Mesenchymal stem cell (in vitro differentiated cells and primary cell): ENCODE measurements around the gene SNCB.

Experiments used
- DNase-seq: peaks from one replicate; pipeline ENCODE4 v3.0.0-alpha.2; 2013
- H2AFZ ChIP-seq: one replicate; pipeline ENCODE4 v1.6.1; 2013; ENCODE audit warnings: low read depth, mild to moderate bottlenecking, control low read depth, inconsistent platforms, low read length, moderate library complexity
- H2AK5ac ChIP-seq: 2 replicates; pipeline ENCODE4 v1.6.1; 2013; ENCODE audit warnings: low read length, moderate library complexity, mild to moderate bottlenecking, inconsistent platforms; ENCODE audit not compliant: severe bottlenecking
- H2BK120ac ChIP-seq: one replicate; pipeline ENCODE4 v1.6.1; 2013; ENCODE audit warnings: low read depth, mild to moderate bottlenecking, inconsistent platforms, low read length, moderate library complexity
- H2BK12ac ChIP-seq, 2 experiments: one replicate each; pipeline ENCODE4 v1.6.1; 2013; ENCODE audit warnings: inconsistent platforms in 2 of 2, low read length in 2 of 2, mild to moderate bottlenecking in 2 of 2, moderate library complexity in 2 of 2, control low read depth in 1 of 2
- H2BK15ac ChIP-seq: one replicate; pipeline ENCODE4 v1.6.1; 2013; ENCODE audit warnings: mild to moderate bottlenecking, low read depth, inconsistent platforms; ENCODE audit not compliant: poor library complexity, severe bottlenecking
- H2BK5ac ChIP-seq: 2 replicates; pipeline ENCODE4 v1.6.1; 2013; ENCODE audit warnings: low read depth, mild to moderate bottlenecking, low read length, control low read depth, inconsistent platforms; ENCODE audit not compliant: poor library complexity, severe bottlenecking
- H3K14ac ChIP-seq, 2 experiments: one replicate each; pipeline ENCODE4 v1.6.1; 2013; ENCODE audit warnings: inconsistent platforms in 2 of 2, low read length in 2 of 2, control low read depth in 1 of 2, mild to moderate bottlenecking in 1 of 2, moderate library complexity in 1 of 2
- H3K18ac ChIP-seq, 2 experiments: one replicate each; pipeline ENCODE4 v1.6.1; 2013; ENCODE audit warnings: inconsistent platforms in 2 of 2, low read length in 2 of 2, control low read depth in 1 of 2, low read depth in 1 of 2, mild to moderate bottlenecking in 1 of 2
- H3K23ac ChIP-seq, 2 experiments: one replicate each; pipeline ENCODE4 v1.6.1; 2013; ENCODE audit warnings: inconsistent platforms in 2 of 2, low read length in 2 of 2, mild to moderate bottlenecking in 2 of 2, moderate library complexity in 2 of 2, control low read depth in 1 of 2
- H3K27ac ChIP-seq: 2 replicates; pipeline ENCODE4 v1.5.1; 2013; ENCODE audit warnings: mild to moderate bottlenecking, moderate library complexity, low read length, control low read depth, inconsistent platforms; ENCODE audit not compliant: poor library complexity, severe bottlenecking
- H3K27me3 ChIP-seq, 2 experiments: 2 replicates each; pipeline versions ENCODE4 v1.6.1 to v1.7.0; 2013; ENCODE audit warnings: low read length in 2 of 2, mild to moderate bottlenecking in 2 of 2, moderate library complexity in 2 of 2, control low read depth in 1 of 2, inconsistent platforms in 1 of 2; ENCODE audit not compliant: control insufficient read depth in 1 of 2, insufficient read depth in 1 of 2
- H3K36me3 ChIP-seq, 2 experiments: 2 replicates each; pipeline versions ENCODE4 v1.6.1 to v1.7.0; 2013; ENCODE audit warnings: low read length in 2 of 2, control low read depth in 1 of 2, inconsistent platforms in 1 of 2, low read depth in 1 of 2, mild to moderate bottlenecking in 1 of 2; ENCODE audit not compliant: insufficient read depth in 2 of 2, control insufficient read depth in 1 of 2
- H3K4ac ChIP-seq, 2 experiments: one replicate each; pipeline ENCODE4 v1.6.1; 2013; ENCODE audit warnings: inconsistent platforms in 2 of 2, low read length in 2 of 2, mild to moderate bottlenecking in 2 of 2, moderate library complexity in 2 of 2, control low read depth in 1 of 2, low read depth in 1 of 2
- H3K4me1 ChIP-seq: 2 replicates; pipeline ENCODE4 v1.6.1; 2013; ENCODE audit warnings: low read depth, low read length, control low read depth; ENCODE audit not compliant: control insufficient read depth, insufficient read depth
- H3K4me2 ChIP-seq: 2 replicates; pipeline ENCODE4 v1.6.1; 2013; ENCODE audit warnings: low read length, mild to moderate bottlenecking, inconsistent platforms; ENCODE audit not compliant: poor library complexity, severe bottlenecking
- H3K4me3 ChIP-seq, 2 experiments: 2 replicates each; pipeline versions ENCODE4 v1.5.1 to v1.7.0; 2013; ENCODE audit warnings: low read length in 2 of 2, mild to moderate bottlenecking in 2 of 2, control low read depth in 1 of 2, low read depth in 1 of 2; ENCODE audit not compliant: insufficient read depth in 1 of 2
- H3K79me1 ChIP-seq: replicated peaks from 2 replicates; pipeline ENCODE4 v1.6.1; 2013; ENCODE audit warnings: mild to moderate bottlenecking, control low read depth, low read length, inconsistent platforms; ENCODE audit not compliant: poor library complexity, severe bottlenecking
- H3K9ac ChIP-seq: 2 replicates; pipeline ENCODE4 v1.7.0; 2013; ENCODE audit warnings: mild to moderate bottlenecking, low read length, moderate library complexity
- H3K9me3 ChIP-seq: 2 replicates; pipeline ENCODE4 v1.7.0; 2013; ENCODE audit warnings: mild to moderate bottlenecking, low read length; ENCODE audit not compliant: control insufficient read depth
- H4K8ac ChIP-seq: one replicate; pipeline ENCODE4 v1.6.1; 2013; ENCODE audit warnings: inconsistent platforms, mild to moderate bottlenecking, low read length, moderate library complexity
- H4K91ac ChIP-seq: one replicate; pipeline ENCODE4 v1.6.1; 2013; ENCODE audit warnings: mild to moderate bottlenecking, low read length, inconsistent platforms
- WGBS: methylation state at CpG from one replicate; pipeline ENCODE4 v1.1.7; 2013; ENCODE audit warnings: mixed read lengths; 5-methylcytosine and 5-hydroxymethylcytosine counted together

The SNCB gene

GRCh38 chr5:176677209-176677939 is 47.0 kb upstream of the SNCB start:
- Histone ChIP-seq H3K4me1 (peaks cover 21% of the 10 kb centered on the region), H3K9me3 (no peaks in the 10 kb centered on the region), H4K91ac (no peak overlapping the region), H3K27ac (no peak overlapping the region), H2BK12ac (no peak overlapping the region), H2BK5ac (no peak overlapping the region), H3K4me2 (no peak overlapping the region), H3K14ac (no peak overlapping the region), H3K9ac (no peak overlapping the region), H3K4me3 (no peak overlapping the region), H4K8ac (no peak overlapping the region), H3K79me1 (no peaks in the 10 kb centered on the region), H3K4ac (no peak overlapping the region), H2BK15ac (no peak overlapping the region), H3K18ac (no peak overlapping the region), H2AK5ac (no peak overlapping the region), H3K23ac (no peak overlapping the region), H3K27me3 (peaks cover 35 to 64% of the 10 kb centered on the region in 2 experiments), H2AFZ (no peak overlapping the region), H3K36me3 (no peaks in the 10 kb centered on the region), H2BK120ac (no peak overlapping the region)
- WGBS, result 92% methylated on average over 11 of the region's 12 CpGs
- DNase-seq, result no peak

DNA sequence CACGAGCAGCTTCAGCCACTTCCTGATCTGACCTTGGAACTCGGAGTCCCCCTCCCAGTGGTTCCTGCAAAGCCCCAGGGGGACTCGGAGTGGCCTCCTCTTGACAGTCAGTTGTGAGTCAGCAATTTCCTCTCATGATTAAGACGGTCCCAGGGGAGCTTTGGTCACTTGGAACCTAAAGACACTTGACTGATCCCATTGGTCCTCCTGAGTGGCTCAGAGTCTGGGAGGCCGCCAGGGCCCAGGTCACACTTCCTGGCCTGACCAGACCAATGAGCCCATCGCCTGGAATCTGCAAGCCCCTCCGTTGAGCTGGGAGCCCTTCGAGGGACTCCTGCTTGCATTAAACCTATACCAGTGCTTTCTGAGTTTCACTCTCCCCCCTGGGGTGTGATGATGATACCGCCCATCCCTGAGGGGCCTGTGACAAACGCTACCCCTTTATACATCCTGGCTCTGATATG is 46.1 kb upstream of the SNCB start:
- Histone ChIP-seq H3K23ac (no peak overlapping the region), H3K4me1 (peaks cover 21% of the 10 kb centered on the region)

GRCh38 chr5:176675676-176676360 is 45.5 kb upstream of the SNCB start:
- Histone ChIP-seq H3K27me3 (peaks cover 30 to 65% of the 10 kb centered on the region in 2 experiments), H2AK5ac (no peak overlapping the region), H3K27ac (no peak overlapping the region), H3K4me1 (peaks cover 21% of the 10 kb centered on the region), H3K79me1 (no peaks in the 10 kb centered on the region), H2BK120ac (no peak overlapping the region), H4K91ac (no peak overlapping the region), H2BK15ac (no peak overlapping the region), H3K9me3 (no peaks in the 10 kb centered on the region), H2AFZ (no peak overlapping the region), H2BK5ac (no peak overlapping the region), H3K23ac (no peak overlapping the region), H3K18ac (no peak overlapping the region), H3K4ac (no peak overlapping the region), H4K8ac (no peak overlapping the region), H3K9ac (no peak overlapping the region), H3K4me3 (no peak overlapping the region), H2BK12ac (no peak overlapping the region), H3K14ac (no peak overlapping the region), H3K36me3 (no peaks in the 10 kb centered on the region), H3K4me2 (no peak overlapping the region)
- DNase-seq, result peak; percentile 27
- 74% methylated on average over 17 of the region's 19 CpGs for WGBS

More for the DNA sequence above, 46.1 kb upstream of the SNCB start:
- no peak overlapping the region for H2AK5ac ChIP-seq
- H3K9me3 ChIP-seq, result no peaks in the 10 kb centered on the region
- no peaks in the 10 kb centered on the region for H3K36me3 ChIP-seq
- no peak overlapping the region for H3K27ac ChIP-seq
- H3K18ac ChIP-seq, result no peak overlapping the region
- H4K8ac ChIP-seq, result no peak overlapping the region
- no peak overlapping the region for H3K14ac ChIP-seq
- H3K27me3 ChIP-seq, result peaks cover 33 to 64% of the 10 kb centered on the region in 2 experiments
- WGBS, result 14% methylated on average over 10 of the region's 10 CpGs
- H4K91ac ChIP-seq, result no peak overlapping the region
- no peak overlapping the region for H2BK12ac ChIP-seq
- no peak overlapping the region for H2BK15ac ChIP-seq
- H3K79me1 ChIP-seq, result no peaks in the 10 kb centered on the region
- no peak overlapping the region for H3K9ac ChIP-seq
- no peak overlapping the region for H3K4me3 ChIP-seq
- H3K4me2 ChIP-seq, result no peak overlapping the region
- H2AFZ ChIP-seq, result no peak overlapping the region
- peak overlapping the region in 1 of 2 experiments; percentile 5 for H3K4ac ChIP-seq
- no peak overlapping the region for H2BK5ac ChIP-seq
- DNase-seq, result peak; percentile 71
- H2BK120ac ChIP-seq, result no peak overlapping the region

GRCh38 chr5:176674799-176675198 is 44.5 kb upstream of the SNCB start:
- Histone ChIP-seq H3K27me3 (peaks cover 30 to 65% of the 10 kb centered on the region in 2 experiments), H2BK15ac (no peak overlapping the region), H3K9me3 (no peaks in the 10 kb centered on the region), H3K4ac (no peak overlapping the region), H2BK12ac (no peak overlapping the region), H2BK120ac (no peak overlapping the region), H3K9ac (no peak overlapping the region), H3K18ac (no peak overlapping the region), H4K8ac (no peak overlapping the region), H2AFZ (no peak overlapping the region), H3K79me1 (no peaks in the 10 kb centered on the region), H3K14ac (no peak overlapping the region), H4K91ac (no peak overlapping the region), H3K4me3 (no peak overlapping the region), H2BK5ac (no peak overlapping the region), H3K23ac (no peak overlapping the region), H3K27ac (no peak overlapping the region), H2AK5ac (no peak overlapping the region), H3K36me3 (no peaks in the 10 kb centered on the region), H3K4me1 (peaks cover 16% of the 10 kb centered on the region), H3K4me2 (no peak overlapping the region)
- DNase-seq, result no peak
- WGBS, result 94% methylated on average over 17 of the region's 17 CpGs
